OCI-M2 (cell line): ENCODE data around the gene ENPP3.
"Not testable (repeated sequence)": the region's sequence is repeated elsewhere in the genome, so short reads cannot be mapped to it uniquely, and the experiment has no call there.

ENCODE experiments used
- DNase-seq: peaks from one replicate; lab custom pipeline; 2025; ENCODE audit not compliant: unreplicated experiment; lab: John Stamatoyannopoulos, UW

ENPP3 gene

DNA sequence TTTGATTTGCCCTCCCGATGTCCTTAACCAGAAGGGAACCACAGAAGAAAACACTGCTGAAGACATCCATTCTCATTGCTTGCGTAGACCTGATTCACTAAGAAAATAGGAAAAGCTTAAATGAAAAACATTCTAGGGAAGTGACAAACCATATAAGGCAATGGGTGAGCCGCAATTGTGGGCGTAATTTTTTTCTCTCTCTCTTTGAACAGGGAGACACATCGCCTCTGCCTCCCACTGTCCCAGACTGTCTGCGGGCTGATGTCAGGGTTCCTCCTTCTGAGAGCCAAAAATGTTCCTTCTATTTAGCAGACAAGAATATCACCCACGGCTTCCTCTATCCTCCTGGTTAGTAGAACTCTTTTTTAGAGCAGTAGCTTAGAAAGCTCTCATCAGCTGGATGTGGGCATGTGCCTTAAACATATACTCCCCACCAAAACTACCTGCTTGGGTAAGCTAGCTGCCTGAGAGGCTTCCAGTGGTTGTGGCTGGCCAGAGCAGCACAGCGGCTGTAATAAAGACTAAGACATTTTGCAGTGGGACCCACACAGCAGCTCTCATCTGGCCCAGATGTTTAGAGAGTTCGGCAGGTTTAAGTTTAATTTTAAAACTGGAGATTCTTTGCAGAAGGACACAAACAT lies 96.4 kb downstream of the ENPP3 start:
- DNase-seq: no peak

DNA sequence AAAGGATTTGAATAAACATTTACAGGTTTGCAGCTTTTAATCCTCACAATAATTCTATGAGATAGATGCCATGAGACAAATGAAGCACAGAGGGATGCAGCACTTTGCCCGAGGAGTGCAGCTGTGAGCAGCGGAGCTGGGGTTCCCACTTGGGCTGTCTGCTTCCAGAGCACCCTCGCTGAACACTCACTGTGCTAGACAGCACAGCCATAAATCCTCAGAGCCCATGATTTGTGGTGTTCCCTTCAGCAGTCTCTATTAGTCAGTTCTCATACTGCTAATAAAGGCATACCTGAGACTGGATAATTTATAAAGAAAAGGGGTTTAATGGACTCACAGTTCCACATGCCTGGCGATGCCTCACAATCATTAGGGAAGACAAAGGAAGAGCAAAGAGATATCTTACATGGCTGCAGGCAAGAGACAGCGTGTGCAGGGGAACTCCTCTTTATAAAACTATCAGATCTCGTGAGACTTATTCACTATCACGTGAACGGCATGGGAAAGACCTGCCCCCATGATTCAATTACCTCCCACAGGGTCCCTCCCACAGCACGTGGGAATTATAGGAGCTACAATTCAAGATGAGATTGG lies 99.0 kb downstream of the ENPP3 start:
- no peak for DNase-seq

DNA sequence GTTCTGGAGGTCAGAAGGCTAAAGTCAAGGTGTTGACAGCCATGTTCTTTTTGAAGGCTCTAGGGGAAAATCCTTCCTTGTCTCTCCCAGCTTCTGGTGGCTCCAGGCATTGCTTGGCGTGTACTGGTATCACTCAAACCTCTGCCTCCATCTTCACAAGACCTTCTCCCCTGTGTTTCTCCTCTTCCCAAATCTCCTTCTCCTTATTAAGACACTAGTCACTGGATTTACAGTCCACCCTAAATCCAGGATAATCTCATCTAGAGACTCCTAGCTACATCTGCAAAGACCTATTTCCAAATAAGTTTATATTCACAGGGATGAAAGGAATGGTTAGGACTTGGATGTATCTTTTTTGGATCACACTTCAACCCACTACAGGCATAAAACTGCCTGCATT lies 99.7 kb downstream of the ENPP3 start:
- no peak for DNase-seq

GRCh38 chr6:131739136-131739535 lies 102.0 kb downstream of the ENPP3 start:
- DNase-seq: no peak

GRCh38 chr6:131740161-131740560 lies 103.1 kb downstream of the ENPP3 start:
- no peak for DNase-seq

- no peak for DNase-seq
Measured at GRCh38 chr6:131741688-131742393, 104.7 kb downstream of the ENPP3 start.

- no peak for DNase-seq
Measured at GRCh38 chr6:131744432-131745287, 107.6 kb downstream of the ENPP3 start.

DNA sequence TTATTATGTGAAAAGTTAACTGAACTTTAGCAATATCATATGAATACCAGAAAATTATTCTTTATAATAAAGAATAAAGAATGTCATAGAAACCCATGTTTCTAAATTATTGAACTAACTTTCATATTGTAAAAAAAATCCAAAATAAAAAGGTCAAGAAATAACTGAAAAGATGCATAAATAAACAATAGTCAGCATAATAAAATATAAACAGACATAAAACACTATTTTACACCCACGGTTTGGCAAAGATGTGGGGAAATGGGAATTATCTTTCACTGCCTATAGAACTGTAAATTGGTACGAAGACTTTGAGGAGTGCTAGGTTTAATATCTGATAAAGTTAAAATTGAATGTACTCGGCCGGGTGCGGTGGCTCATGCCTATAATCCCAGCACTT lies 108.4 kb downstream of the ENPP3 start:
- no peak for DNase-seq

GRCh38 chr6:131747821-131748353 lies 110.8 kb downstream of the ENPP3 start:
- no peak for DNase-seq

DNA sequence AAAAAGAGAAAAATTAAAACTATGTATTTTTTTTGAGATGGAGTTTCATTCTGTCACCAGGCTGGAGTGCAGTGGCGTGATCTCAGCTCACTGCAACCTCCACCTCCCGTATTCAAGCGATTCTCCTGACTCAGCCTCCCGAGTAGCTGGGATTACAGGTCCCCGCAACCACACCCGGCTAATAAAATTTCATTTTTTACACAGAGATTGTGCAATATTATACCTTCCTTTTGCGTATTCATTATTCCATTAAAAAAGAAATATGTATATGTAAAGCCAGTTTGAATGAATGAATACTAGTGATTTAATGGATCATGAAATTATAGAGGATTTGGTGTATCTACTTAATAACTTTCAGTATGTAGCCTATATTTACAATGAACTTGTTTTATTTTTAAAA lies 111.9 kb downstream of the ENPP3 start:
- no peak for DNase-seq

DNA sequence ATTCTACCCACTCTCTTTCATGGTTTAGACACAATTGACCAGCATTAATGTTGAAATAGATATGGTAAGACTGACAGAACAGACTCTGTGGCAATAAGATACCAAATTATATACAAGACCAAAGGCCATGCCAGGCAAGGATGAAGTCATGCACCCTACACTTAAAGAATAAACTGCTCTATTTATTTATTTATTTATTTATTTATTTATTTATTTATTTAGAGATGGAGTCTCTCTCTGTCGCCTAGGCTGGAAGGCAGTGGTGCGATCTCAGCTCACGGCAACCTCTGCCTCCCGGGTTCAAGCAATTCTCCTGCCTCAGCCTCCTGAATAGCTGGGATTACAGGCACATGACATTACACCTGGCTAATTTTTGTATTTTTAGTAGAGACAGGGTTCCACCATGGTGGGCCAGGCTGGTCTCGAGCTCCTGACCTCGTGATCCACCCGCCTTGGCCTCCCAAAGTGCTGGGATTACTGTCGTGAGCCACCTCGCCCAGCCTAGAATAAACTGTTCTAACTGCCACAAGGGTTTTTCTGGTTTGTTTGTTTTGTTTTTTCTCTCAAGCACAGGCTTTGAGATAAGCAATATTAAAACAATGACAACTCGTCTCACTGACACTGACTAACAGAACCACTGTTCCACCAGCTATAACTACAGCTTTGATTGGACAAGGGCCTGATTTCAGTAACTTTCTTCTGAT lies 114.1 kb downstream of the ENPP3 start:
- DNase-seq: not testable (repeated sequence)

GRCh38 chr6:131754088-131754487 lies 117.0 kb downstream of the ENPP3 start:
- no peak for DNase-seq

GRCh38 chr6:131754715-131755567 lies 117.8 kb downstream of the ENPP3 start:
- DNase-seq: no peak

DNA sequence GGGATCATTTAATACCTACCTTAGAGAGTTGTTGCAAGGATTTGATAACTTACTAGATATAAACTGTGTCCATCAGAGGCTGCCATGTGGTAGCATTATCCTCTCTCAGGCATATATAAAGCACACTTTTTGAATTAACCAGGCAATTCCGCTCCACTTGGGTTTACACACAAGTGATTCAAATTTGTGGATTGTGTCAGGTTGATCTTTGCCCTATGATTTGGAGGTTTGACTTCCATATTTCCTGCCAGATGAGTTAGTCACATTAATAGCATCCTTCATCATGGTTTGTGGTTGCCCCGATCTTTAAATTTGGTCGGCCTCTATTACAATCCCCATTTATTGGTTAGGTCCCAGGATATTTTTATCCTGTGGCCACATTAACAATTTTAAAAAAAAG lies 118.5 kb downstream of the ENPP3 start:
- DNase-seq: no peak

GRCh38 chr6:131756039-131756438 lies 118.9 kb downstream of the ENPP3 start:
- no peak for DNase-seq

- DNase-seq: no peak
Measured at GRCh38 chr6:131758920-131759319, 121.8 kb downstream of the ENPP3 start.

GRCh38 chr6:131761060-131761761 lies 124.1 kb downstream of the ENPP3 start:
- no peak for DNase-seq

- DNase-seq: no peak
Measured at GRCh38 chr6:131761762-131762067, 124.6 kb downstream of the ENPP3 start.

DNA sequence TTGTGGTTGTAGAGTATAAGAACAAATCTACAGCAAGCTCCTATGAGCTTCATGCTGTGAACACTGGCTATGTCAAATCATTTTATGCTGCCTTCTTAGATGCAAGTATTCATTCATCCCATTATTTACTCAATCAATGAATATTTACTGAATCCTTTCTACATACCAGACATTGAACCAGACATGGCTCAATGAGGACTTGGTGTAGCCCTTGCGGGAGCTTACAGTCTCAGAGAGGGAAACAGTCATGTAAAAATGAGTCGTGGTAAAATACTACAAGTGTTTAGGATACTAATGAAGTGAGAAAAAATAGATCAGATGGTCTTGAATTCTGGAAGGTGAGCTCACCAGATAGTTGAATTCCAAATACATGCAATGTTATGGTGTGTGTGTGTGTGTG lies 125.9 kb downstream of the ENPP3 start:
- no peak for DNase-seq
